Measurements from ENCODE around the gene SCT.

- TF ChIP-seq ZBTB33 (IDR thresholded peaks at IDR 0.05), result no peak
- no peak for TF ChIP-seq YY1 (IDR thresholded peaks at IDR 0.05)
- no peak for TF ChIP-seq RAD21 (IDR thresholded peaks at IDR 0.05)
- TF ChIP-seq CTCF (IDR thresholded peaks at IDR 0.05; ENCODE audit: low read depth, low read length, missing input control), result no peak
- TF ChIP-seq FOXA2 (IDR thresholded peaks at IDR 0.05), result no peak
- no peak for TF ChIP-seq NR2F2 (IDR thresholded peaks at IDR 0.05)
- no peak for TF ChIP-seq HNF4G (IDR thresholded peaks at IDR 0.05)
- TF ChIP-seq SP1 (IDR thresholded peaks at IDR 0.05), result no peak
- TF ChIP-seq REST (IDR thresholded peaks at IDR 0.05), result no peak
- TF ChIP-seq JUND (IDR thresholded peaks at IDR 0.05), result no peak
- no peak for TF ChIP-seq RXRA (IDR thresholded peaks at IDR 0.05)
- no peak for TF ChIP-seq FOXA1 (IDR thresholded peaks at IDR 0.05)
Measured at GRCh38 chr11:665704-666281, 38.8 kb upstream of the SCT start.
